H1 (cell line): ENCODE results near the gene LRRC26.

ENCODE experiments used
- CHD2 ChIP-seq: IDR thresholded peaks from 2 replicates; pipeline ENCODE4 v1.6.1; 2012; ENCODE audit warnings: low read length, improper control_type of control experiment
- TF ChIP-seq, protein P1 (sequence below), 3 experiments: IDR thresholded peaks; 1 replicate in 2 of 3; 2 replicates in 1 of 3; pipeline versions ENCODE4 v1.5.1 to v1.6.1; 2011; ENCODE audit warnings: low read length in 3 of 3, mild to moderate bottlenecking in 3 of 3, inconsistent platforms in 2 of 3, low read depth in 1 of 3, moderate library complexity in 1 of 3; ENCODE audit not compliant: insufficient read depth in 1 of 3; ENCODE audit errors: control extremely low read depth in 1 of 3

DNA sequence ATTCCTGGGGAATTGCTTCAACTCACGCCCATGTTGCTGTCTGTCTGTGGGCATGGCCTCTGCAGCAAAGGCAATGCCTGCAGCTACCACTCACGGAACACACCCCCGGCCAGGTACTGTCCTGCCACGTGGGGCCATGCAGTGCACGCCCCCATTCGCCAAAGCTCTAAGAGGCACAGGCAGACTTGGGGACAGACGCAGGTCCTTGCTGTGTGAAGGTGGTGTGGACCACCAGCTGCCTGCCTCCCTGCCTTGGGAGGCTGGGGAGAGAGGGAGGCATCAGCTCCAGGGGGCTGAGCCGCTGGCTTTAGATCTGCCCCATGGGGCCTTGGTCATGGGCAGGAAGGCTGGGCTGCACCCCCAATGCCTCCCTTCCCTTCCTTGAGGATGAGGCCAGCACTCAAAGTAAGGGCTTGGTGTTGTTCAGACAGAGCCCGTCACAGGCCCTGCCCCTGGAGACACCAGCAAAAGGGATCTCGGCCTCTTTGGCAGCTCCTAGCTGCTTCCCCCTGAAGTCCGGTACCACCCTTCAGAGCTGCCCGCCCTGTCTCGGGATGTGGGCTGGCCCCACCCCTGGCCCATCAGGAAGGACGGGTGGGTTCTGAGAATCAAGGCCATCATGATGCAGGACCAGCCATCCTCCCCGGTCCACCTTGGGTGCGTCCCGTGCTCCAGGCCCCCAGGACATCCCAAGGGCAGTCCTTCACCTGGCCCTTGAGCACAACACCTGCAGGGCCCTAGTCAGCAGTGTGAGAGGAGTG lies 28.6 kb downstream of the LRRC26 start:
- TF ChIP-seq, protein P1, sequence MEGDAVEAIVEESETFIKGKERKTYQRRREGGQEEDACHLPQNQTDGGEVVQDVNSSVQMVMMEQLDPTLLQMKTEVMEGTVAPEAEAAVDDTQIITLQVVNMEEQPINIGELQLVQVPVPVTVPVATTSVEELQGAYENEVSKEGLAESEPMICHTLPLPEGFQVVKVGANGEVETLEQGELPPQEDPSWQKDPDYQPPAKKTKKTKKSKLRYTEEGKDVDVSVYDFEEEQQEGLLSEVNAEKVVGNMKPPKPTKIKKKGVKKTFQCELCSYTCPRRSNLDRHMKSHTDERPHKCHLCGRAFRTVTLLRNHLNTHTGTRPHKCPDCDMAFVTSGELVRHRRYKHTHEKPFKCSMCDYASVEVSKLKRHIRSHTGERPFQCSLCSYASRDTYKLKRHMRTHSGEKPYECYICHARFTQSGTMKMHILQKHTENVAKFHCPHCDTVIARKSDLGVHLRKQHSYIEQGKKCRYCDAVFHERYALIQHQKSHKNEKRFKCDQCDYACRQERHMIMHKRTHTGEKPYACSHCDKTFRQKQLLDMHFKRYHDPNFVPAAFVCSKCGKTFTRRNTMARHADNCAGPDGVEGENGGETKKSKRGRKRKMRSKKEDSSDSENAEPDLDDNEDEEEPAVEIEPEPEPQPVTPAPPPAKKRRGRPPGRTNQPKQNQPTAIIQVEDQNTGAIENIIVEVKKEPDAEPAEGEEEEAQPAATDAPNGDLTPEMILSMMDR (IDR thresholded peaks at IDR 0.05; ENCODE audit: control extremely low read depth in 1 of 3, insufficient read depth in 1 of 3, low read depth in 1 of 3, low read length in 3 of 3) = no peak
- TF ChIP-seq CHD2 = no peak
